HCT116 (cell line): Measurements from ENCODE around the gene FBXO22. TPM values are rescaled to one million over a fixed set of nuclear protein-coding genes. Genes with fewer than 3 reads are reported as not detected.

Source experiments
- ATAC-seq: fragments of 200-7000 bp; cut with Tn5 transposase; 2 replicates; pipeline ENCODE4 v1.9.1; 2020; ENCODE audit warnings: mild to moderate bottlenecking, moderate library complexity
- BruUV-seq: library from RNA; stranded (reverse); fragments of 400-500 nt; replicated peaks from 2 replicates; lab custom pipeline; 2021; lab: Mats Ljungman, UMichigan
- CTCF ChIA-PET: fragments of 300-600 bp; sonication (Branson Sonifier 250); formaldehyde crosslinking; loops from one replicate; lab custom pipeline; 2021; ENCODE audit warnings: antibody characterized with exemption; lab: Charles Lee
- POLR2A ChIA-PET: fragments of 300-600, 350-600 bp; sonication (Branson Sonifier 250); formaldehyde crosslinking; loops from one replicate; lab custom pipeline; 2021; ENCODE audit warnings: antibody characterized with exemption; lab: Charles Lee
- RAD21 ChIA-PET, 2 experiments: fragments of 300-600 bp; sonication (Branson Sonifier 250); formaldehyde crosslinking; loops; one replicate each; lab custom pipeline; 2023; ENCODE audit warnings: low total read pairs in 2 of 2; ENCODE audit not compliant: uncharacterized antibody in 2 of 2, unreplicated experiment in 2 of 2, low non-redundant PET in 1 of 2; lab: Charles Lee
- DNase-seq: peaks from one replicate; pipeline ENCODE4 v3.0.0-alpha.2; 2010; ENCODE audit warnings: low read depth, low spot score
- H2AFZ ChIP-seq: fragments of 200-600 bp; shearing (Covaris generic), sonication (generic); 2 replicates; pipeline ENCODE4 v1.6.1; 2017; ENCODE audit warnings: low read depth, mixed run types, mixed read lengths, antibody characterized with exemption, low read length; ENCODE audit not compliant: poor library complexity, severe bottlenecking
- H3K27ac ChIP-seq: 2 replicates; pipeline ENCODE4 v1.5.1; 2012; ENCODE audit warnings: low read depth, low read length
- H3K27me3 ChIP-seq: fragments of 200-600 bp; sonication (generic); 2 replicates; pipeline ENCODE4 v1.6.1; 2016; ENCODE audit warnings: mixed run types, low read length, mixed read lengths; ENCODE audit not compliant: insufficient read depth
- H3K36me3 ChIP-seq, 2 experiments: fragments of 200-500 bp in 1 of 2; fragments of 200-600 bp in 1 of 2; sonication (Bioruptor generic) in 1 of 2; sonication (generic) in 1 of 2; 2 replicates each; pipeline versions ENCODE4 v1.5.1 to v1.6.1; 2014 to 2016; ENCODE audit warnings: low read length in 2 of 2, inconsistent platforms in 1 of 2, mixed read lengths in 1 of 2, mixed run types in 1 of 2; ENCODE audit not compliant: insufficient read depth in 2 of 2, control insufficient read depth in 1 of 2
- H3K4me1 ChIP-seq, 2 experiments: fragments of 200-600 bp in 1 of 2; sonication (generic) in 1 of 2; 2 replicates each; pipeline versions ENCODE4 v1.5.1 to v1.6.1; 2012 to 2017; ENCODE audit warnings: low read length in 2 of 2, inconsistent platforms in 1 of 2, mild to moderate bottlenecking in 1 of 2, mixed read lengths in 1 of 2, mixed run types in 1 of 2, moderate library complexity in 1 of 2; ENCODE audit not compliant: insufficient read depth in 2 of 2, control insufficient read depth in 1 of 2
- H3K4me2 ChIP-seq: fragments of 200-600 bp; sonication (generic); 2 replicates; pipeline ENCODE4 v1.6.1; 2017; ENCODE audit warnings: mixed run types, low read length, mixed read lengths
- H3K4me3 ChIP-seq, 2 experiments: fragments of 200-600 bp in 1 of 2; sonication (generic) in 1 of 2; replicated peaks in 1 of 2; 2 replicates each; pipeline ENCODE4 v1.5.1; 2011 to 2016; ENCODE audit warnings: low read length in 2 of 2, control low read depth in 1 of 2, low read depth in 1 of 2, mild to moderate bottlenecking in 1 of 2, mixed read lengths in 1 of 2, mixed run types in 1 of 2
- H3K79me2 ChIP-seq: fragments of 200-600 bp; sonication (generic); 2 replicates; pipeline ENCODE4 v1.6.1; 2017; ENCODE audit warnings: mild to moderate bottlenecking, mixed run types, low read length, moderate library complexity, mixed read lengths; ENCODE audit not compliant: insufficient read depth
- H3K9ac ChIP-seq: fragments of 200-600 bp; sonication (generic); 2 replicates; pipeline ENCODE4 v1.6.1; 2016; ENCODE audit warnings: low read length, mixed read lengths
- H3K9me2 ChIP-seq: fragments of 200-600 bp; sonication (generic), shearing (Covaris generic); 2 replicates; pipeline ENCODE4 v1.6.1; 2017; ENCODE audit warnings: mixed run types, mild to moderate bottlenecking, moderate library complexity; ENCODE audit not compliant: insufficient read depth
- H3K9me3 ChIP-seq, 2 experiments: fragments of 200-500 bp in 1 of 2; fragments of 200-600 bp in 1 of 2; sonication (Bioruptor generic) in 1 of 2; sonication (generic) in 1 of 2; 2 replicates each; pipeline ENCODE4 v1.6.1; 2014 to 2017; ENCODE audit warnings: low read length in 2 of 2, mixed read lengths in 2 of 2, inconsistent platforms in 1 of 2, low read depth in 1 of 2, mild to moderate bottlenecking in 1 of 2, mixed run types in 1 of 2, moderate library complexity in 1 of 2; ENCODE audit not compliant: control insufficient read depth in 1 of 2, insufficient read depth in 1 of 2
- H4K20me1 ChIP-seq: fragments of 200-600 bp; sonication (generic), shearing (Covaris generic); 2 replicates; pipeline ENCODE4 v1.6.1; 2017; ENCODE audit warnings: mixed run types, mild to moderate bottlenecking, moderate library complexity; ENCODE audit not compliant: insufficient read depth
- ATF3 ChIP-seq: IDR thresholded peaks from 2 replicates; pipeline ENCODE4 v1.6.1; 2012
- CBX3 ChIP-seq: IDR thresholded peaks from 2 replicates; pipeline ENCODE4 v1.6.1; 2012; ENCODE audit warnings: low read depth
- CTCF ChIP-seq, 3 experiments: fragments of 200-600 bp in 1 of 3; sonication (generic) in 1 of 3; IDR thresholded peaks in 2 of 3; conservative IDR thresholded peaks in 1 of 3; 2 replicates each; pipeline ENCODE4 v1.5.1; 2012 to 2017; ENCODE audit warnings: low read depth in 2 of 3, low read length in 2 of 3, antibody characterized with exemption in 1 of 3, borderline replicate concordance in 1 of 3, control low read depth in 1 of 3, mild to moderate bottlenecking in 1 of 3, mixed read lengths in 1 of 3, mixed run types in 1 of 3, moderate library complexity in 1 of 3; ENCODE audit not compliant: insufficient read depth in 1 of 3
- EGR1 ChIP-seq: IDR thresholded peaks from 2 replicates; pipeline ENCODE4 v1.6.1; 2012; ENCODE audit warnings: low read depth
- ELF1 ChIP-seq: IDR thresholded peaks from 2 replicates; pipeline ENCODE4 v1.6.1; 2012; ENCODE audit warnings: low read depth, borderline replicate concordance
- EZH2 ChIP-seq: fragments of 200-600 bp; sonication (generic); IDR thresholded peaks from 2 replicates; pipeline ENCODE4 v1.6.1; 2017; ENCODE audit warnings: antibody characterized with exemption, mixed run types
- EZH2phosphoT487 ChIP-seq: fragments of 200-600 bp; IDR thresholded peaks from 2 replicates; pipeline ENCODE4 v1.6.1; 2018; ENCODE audit warnings: antibody characterized with exemption, borderline replicate concordance
- FOSL1 ChIP-seq: IDR thresholded peaks from 2 replicates; pipeline ENCODE4 v1.6.1; 2012; ENCODE audit warnings: low read depth
- JUND ChIP-seq: IDR thresholded peaks from 2 replicates; pipeline ENCODE4 v1.6.1; 2012
- MAX ChIP-seq: IDR thresholded peaks from 2 replicates; pipeline ENCODE4 v1.6.1; 2012
- POLR2AphosphoS5 ChIP-seq: IDR thresholded peaks from 2 replicates; pipeline ENCODE4 v1.6.1; 2011; ENCODE audit warnings: mild to moderate bottlenecking, low read depth, low read length, moderate library complexity
- RAD21 ChIP-seq: IDR thresholded peaks from 2 replicates; pipeline ENCODE4 v1.6.1; 2012; ENCODE audit warnings: low read depth, mild to moderate bottlenecking
- SIN3A ChIP-seq: IDR thresholded peaks from 2 replicates; pipeline ENCODE4 v1.6.1; 2012; ENCODE audit warnings: low read depth
- SP1 ChIP-seq: IDR thresholded peaks from 2 replicates; pipeline ENCODE4 v1.6.1; 2012; ENCODE audit warnings: low read depth
- SRF ChIP-seq: IDR thresholded peaks from 2 replicates; pipeline ENCODE4 v1.6.1; 2012; ENCODE audit warnings: low read depth
- TCF7L2 ChIP-seq: IDR thresholded peaks from 2 replicates; pipeline ENCODE4 v1.7.0; 2011; ENCODE audit warnings: borderline replicate concordance, inconsistent platforms; ENCODE audit not compliant: insufficient read depth, insufficient read length; ENCODE audit errors: extremely low read depth
- YY1 ChIP-seq: IDR thresholded peaks from 2 replicates; pipeline ENCODE4 v1.6.1; 2011; ENCODE audit warnings: low read length, low read depth, moderate library complexity, mild to moderate bottlenecking; ENCODE audit not compliant: insufficient replicate concordance; ENCODE audit errors: extremely low read depth
- ZNF274 ChIP-seq: fragments of 200-500 bp; sonication (Bioruptor generic); IDR thresholded peaks from 2 replicates; pipeline ENCODE4 v1.6.1; 2014; ENCODE audit warnings: mild to moderate bottlenecking, low read depth, low read length, inconsistent platforms
- intact Hi-C: fragments of 100-400 bp; cut with micrococcal nuclease; formaldehyde crosslinking; loops from 2 replicates; pipeline ENCODE4 v1.10.0; 2022
- total RNA-seq: library from RNA; stranded (reverse); gene quantifications from one replicate; pipeline ENCODE4 v1.2.1, GENCODE V29; 2021; ENCODE audit not compliant: unreplicated experiment

FBXO22 gene
- total RNA-seq, 1 experiment from 2014 or later, result 60.3 TPM

GRCh38 chr15:75924576-75924975, 20.9 kb downstream of the FBXO22 start:
- H3K27me3 ChIP-seq, result no peaks in the 10 kb centered on the region
- H3K79me2 ChIP-seq, result peaks cover 80% of the 10 kb centered on the region
- H3K36me3 ChIP-seq, result peaks cover 2 to 5% of the 10 kb centered on the region in 2 experiments; a peak in 2 of 4 replicates
- H4K20me1 ChIP-seq, result peaks cover 8% of the 10 kb centered on the region; the same call in 1 of the 2 replicates
- no peaks in the 10 kb centered on the region for H3K9me3 ChIP-seq
- POLR2A ChIA-PET, result no interaction called here
- DNase-seq (no peak), ATAC-seq (no peak)
- intact Hi-C loops, result loop anchor here (5.0 kb wide), 1 partner anchor 192 kb away; no protein-coding TSS in a partner anchor
- no peaks in the 10 kb centered on the region for H3K4me1 ChIP-seq
- H2AFZ ChIP-seq, result no peak overlapping the region
- H3K4me3 ChIP-seq, result no peak overlapping the region
- H3K9me2 ChIP-seq, result no peaks in the 10 kb centered on the region
- no peak overlapping the region for H3K9ac ChIP-seq
- no peak overlapping the region for H3K4me2 ChIP-seq
- BruUV-seq, result no TSS peak
- H3K27ac ChIP-seq, result no peak overlapping the region
- CTCF ChIA-PET, result interaction anchor here (0.9 to 1.7 kb wide), 3 partner anchors 115 to 214 kb away, joined by 3 to 6 read pairs (median 4); no protein-coding TSS in a partner anchor
- RAD21 ChIA-PET, result no interaction called here
- TF ChIP-seq EZH2 (no peak), EGR1 (no peak), ZNF274 (no peak), SIN3A (no peak), SRF (no peak), RAD21 (no peak), POLR2AphosphoS5 (no peak), FOSL1 (no peak), TCF7L2 (no peak), YY1 (no peak), ATF3 (no peak), EZH2phosphoT487 (no peak), JUND (no peak), CBX3 (no peak), MAX (no peak), ELF1 (no peak), CTCF (IDR thresholded peaks at IDR 0.05 in 2 of 3, conservative IDR thresholded peaks at IDR 0.05 in 1 of 3; ENCODE audit: borderline replicate concordance in 1 of 3, insufficient read depth in 1 of 3, low read depth in 2 of 3, low read length in 2 of 3) (no peak), SP1 (no peak)
